Testis (tissue), 3 donors: ENCODE data around the gene TMPRSS11A. TPM values are rescaled to one million over a fixed set of nuclear protein-coding genes. Genes with fewer than 3 reads are reported as not detected.

Source experiments
- DNase-seq: peaks from one replicate; pipeline ENCODE4 v3.0.0-alpha.2; 2019
- H3K27ac ChIP-seq, 2 donors: fragments of 200-600 bp; sonication (generic); one replicate each; pipeline ENCODE4 v1.5.1; 2019
- H3K27me3 ChIP-seq: fragments of 200-600 bp; sonication (generic); one replicate; pipeline ENCODE4 v1.5.1; 2019
- H3K36me3 ChIP-seq: fragments of 200-600 bp; sonication (generic); one replicate; pipeline ENCODE4 v1.5.1; 2017; ENCODE audit warnings: low read depth; ENCODE audit errors: missing control alignments
- H3K4me1 ChIP-seq: fragments of 200-600 bp; sonication (generic); one replicate; pipeline ENCODE4 v1.5.1; 2019
- H3K4me3 ChIP-seq, 2 donors: fragments of 200-600 bp; sonication (generic); one replicate each; pipeline ENCODE4 v1.5.1; 2017 to 2019
- H3K9me3 ChIP-seq: fragments of 200-600 bp; sonication (generic); one replicate; pipeline ENCODE4 v1.5.1; 2017
- POLR2A ChIP-seq: fragments of 450-650 bp; IDR thresholded peaks from one replicate; pipeline ENCODE4 v1.6.1; 2017; ENCODE audit warnings: antibody characterized with exemption, mild to moderate bottlenecking, moderate library complexity
- WGBS, 2 donors: methylation state at CpG; one replicate each; pipeline ENCODE4 v1.1.5; 2018; 5-methylcytosine and 5-hydroxymethylcytosine counted together
- intact Hi-C: fragments of 100-400 bp; cut with DNase I; formaldehyde crosslinking; loops from one replicate; pipeline ENCODE4 v1.15.1; 2023; ENCODE audit warnings: low total_unique reads
- polyA plus RNA-seq: library from polyadenylated mRNA; stranded (reverse); fragments of 350-450 nt; fragmentation: Illumina TruSeq; extraction: RNeasy Lipid Tissue Mini Kit (QIAGEN cat#74804); gene quantifications from one replicate; pipeline ENCODE4 v1.2.3, GENCODE V29; 2014; ENCODE audit warnings: low read depth, low replicate concordance; ENCODE audit not compliant: insufficient read depth
- small RNA-seq, 2 donors: library from RNA; depleted of rRNA; stranded (forward); fragments of <200 nt; gene quantifications; one replicate each; pipeline ENCODE3, GENCODE V24; 2016
- total RNA-seq, 2 donors: library from RNA; depleted of rRNA; stranded (reverse); fragments of >200 nt; gene quantifications; one replicate each; pipeline ENCODE4 v1.2.3, GENCODE V29; 2016
- TF ChIP-seq, protein P1 (sequence below), 3 experiments: fragments of 450-650 bp in 2 of 3; fragments of 200-600 bp in 1 of 3; sonication (generic) in 1 of 3; IDR thresholded peaks; one replicate each; pipeline ENCODE4 v1.5.1; 2016 to 2019; ENCODE audit warnings: antibody characterized with exemption in 3 of 3, mild to moderate bottlenecking in 2 of 3, moderate library complexity in 1 of 3

Gene TMPRSS11A
- total and polyA plus RNA-seq, 3 donors from 2014 or later = 0.06 to 0.70 TPM; not detected in 1

DNA sequence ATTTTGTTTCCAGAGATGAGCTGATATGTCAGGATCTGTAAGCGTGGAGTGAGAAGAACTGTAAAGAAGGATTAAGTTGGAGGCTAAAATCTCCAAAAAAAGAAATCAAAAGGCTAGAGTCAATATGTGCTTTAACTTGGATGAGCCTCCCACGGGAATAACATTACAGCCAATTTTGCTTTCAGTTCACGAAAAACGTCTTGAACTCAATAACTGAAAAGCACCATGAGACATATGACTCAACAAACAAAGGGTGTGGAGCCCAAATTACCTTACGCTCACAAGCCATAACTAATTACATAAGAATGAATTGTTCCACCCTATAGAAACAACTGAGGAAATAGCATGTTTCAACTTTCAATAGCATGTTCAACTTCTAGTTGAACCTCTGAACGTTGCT lies 101.8 kb downstream of the TMPRSS11A start:
- no peak overlapping the region for H3K4me3 ChIP-seq
- no peaks in the 10 kb centered on the region for H3K9me3 ChIP-seq
- no peaks in the 10 kb centered on the region for H3K36me3 ChIP-seq
- TF ChIP-seq, protein P1, sequence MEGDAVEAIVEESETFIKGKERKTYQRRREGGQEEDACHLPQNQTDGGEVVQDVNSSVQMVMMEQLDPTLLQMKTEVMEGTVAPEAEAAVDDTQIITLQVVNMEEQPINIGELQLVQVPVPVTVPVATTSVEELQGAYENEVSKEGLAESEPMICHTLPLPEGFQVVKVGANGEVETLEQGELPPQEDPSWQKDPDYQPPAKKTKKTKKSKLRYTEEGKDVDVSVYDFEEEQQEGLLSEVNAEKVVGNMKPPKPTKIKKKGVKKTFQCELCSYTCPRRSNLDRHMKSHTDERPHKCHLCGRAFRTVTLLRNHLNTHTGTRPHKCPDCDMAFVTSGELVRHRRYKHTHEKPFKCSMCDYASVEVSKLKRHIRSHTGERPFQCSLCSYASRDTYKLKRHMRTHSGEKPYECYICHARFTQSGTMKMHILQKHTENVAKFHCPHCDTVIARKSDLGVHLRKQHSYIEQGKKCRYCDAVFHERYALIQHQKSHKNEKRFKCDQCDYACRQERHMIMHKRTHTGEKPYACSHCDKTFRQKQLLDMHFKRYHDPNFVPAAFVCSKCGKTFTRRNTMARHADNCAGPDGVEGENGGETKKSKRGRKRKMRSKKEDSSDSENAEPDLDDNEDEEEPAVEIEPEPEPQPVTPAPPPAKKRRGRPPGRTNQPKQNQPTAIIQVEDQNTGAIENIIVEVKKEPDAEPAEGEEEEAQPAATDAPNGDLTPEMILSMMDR (IDR thresholded peaks at IDR 0.05) = no peak
- no peak for TF ChIP-seq POLR2A
- H3K27ac ChIP-seq = no peak overlapping the region
- WGBS, 2 donors = 55 to 62% methylated on average over 6 of the region's 6 CpGs
- no peaks in the 10 kb centered on the region for H3K27me3 ChIP-seq
- H3K4me1 ChIP-seq = no peaks in the 10 kb centered on the region
- no peak for DNase-seq
- intact Hi-C loops = no loop called here

Small RNAs within 50 kb of the gene (small RNA-seq; reads per million reads assigned to genes)
- gene RNU6-95P = 0 reads per million in 2 donors

Other genes with a start within 250 kb of the TMPRSS11A start
- gene GNRHR, start 209.1 kb downstream of the TMPRSS11A start, total RNA-seq = under 1 TPM in 1 of 2 donors, not detected in 1; 0.16 TPM
- gene GNRHR, start 209.1 kb downstream of the TMPRSS11A start, polyA plus RNA-seq = not detected
- gene TMPRSS11D, start 79.5 kb downstream of the TMPRSS11A start, total RNA-seq = under 1 TPM in 1 of 2 donors, not detected in 1; 0.19 TPM
- gene TMPRSS11D, start 79.5 kb downstream of the TMPRSS11A start, polyA plus RNA-seq = 0.26 TPM
- 1 to 10 TPM; 1.0 to 1.1 TPM for gene TMPRSS11F, start 166.4 kb upstream of the TMPRSS11A start, total RNA-seq
- 0.58 TPM for gene TMPRSS11F, start 166.4 kb upstream of the TMPRSS11A start, polyA plus RNA-seq